ENCODE data around the gene GLCCI1.
"Not testable (repeated sequence)": the region's sequence is repeated elsewhere in the genome, so short reads cannot be mapped to it uniquely, and the experiment has no call there.

GLCCI1 gene

GRCh38 chr7:8094164-8095140, 125.9 kb downstream of the GLCCI1 start:
- H3K4me1 ChIP-seq (ENCODE audit: insufficient read depth, low read length), result peaks cover 8% of the 10 kb centered on the region; the same call in 1 of the 2 replicates
- H3K36me3 ChIP-seq (ENCODE audit: insufficient read depth, low read length), result no peaks in the 10 kb centered on the region
- H3K9me3 ChIP-seq (ENCODE audit: control insufficient read depth, insufficient read depth, low read length), result no peaks in the 10 kb centered on the region; the same call in 1 of the 2 replicates
- H3K9ac ChIP-seq (ENCODE audit: low read depth, low read length), result no peak overlapping the region

- not testable (repeated sequence) for H3K9me3 ChIP-seq (ENCODE audit: control insufficient read depth, insufficient read depth, low read length); H3K9ac ChIP-seq (ENCODE audit: low read depth, low read length); H3K4me1 ChIP-seq (ENCODE audit: insufficient read depth, low read length); H3K36me3 ChIP-seq (ENCODE audit: insufficient read depth, low read length)
Measured at GRCh38 chr7:8101292-8101691, 132.7 kb downstream of the GLCCI1 start.

GRCh38 chr7:8103282-8103681, 134.7 kb downstream of the GLCCI1 start:
- H3K36me3 ChIP-seq (ENCODE audit: insufficient read depth, low read length), result no peaks in the 10 kb centered on the region
- H3K9me3 ChIP-seq (ENCODE audit: control insufficient read depth, insufficient read depth, low read length), result no peaks in the 10 kb centered on the region
- no peak overlapping the region for H3K9ac ChIP-seq (ENCODE audit: low read depth, low read length)
- no peaks in the 10 kb centered on the region for H3K4me1 ChIP-seq (ENCODE audit: insufficient read depth, low read length)

GRCh38 chr7:8105449-8106095, 137.0 kb downstream of the GLCCI1 start:
- no peaks in the 10 kb centered on the region for H3K9me3 ChIP-seq (ENCODE audit: control insufficient read depth, insufficient read depth, low read length)
- H3K36me3 ChIP-seq (ENCODE audit: insufficient read depth, low read length), result no peaks in the 10 kb centered on the region
- H3K4me1 ChIP-seq (ENCODE audit: insufficient read depth, low read length), result peaks cover 7% of the 10 kb centered on the region; the same call in 1 of the 2 replicates
- no peak overlapping the region for H3K9ac ChIP-seq (ENCODE audit: low read depth, low read length)

- H3K9me3 ChIP-seq (ENCODE audit: control insufficient read depth, insufficient read depth, low read length), result no peaks in the 10 kb centered on the region; the same call in 1 of the 2 replicates
- H3K36me3 ChIP-seq (ENCODE audit: insufficient read depth, low read length), result no peaks in the 10 kb centered on the region
- H3K9ac ChIP-seq (ENCODE audit: low read depth, low read length), result no peak overlapping the region
- H3K4me1 ChIP-seq (ENCODE audit: insufficient read depth, low read length), result peaks cover 21% of the 10 kb centered on the region
Measured at GRCh38 chr7:8109196-8110022, 140.8 kb downstream of the GLCCI1 start.

GRCh38 chr7:8111282-8111960, 142.8 kb downstream of the GLCCI1 start:
- Histone ChIP-seq H3K4me1 (ENCODE audit: insufficient read depth, low read length) (peaks cover 21% of the 10 kb centered on the region), H3K9me3 (ENCODE audit: control insufficient read depth, insufficient read depth, low read length) (no peaks in the 10 kb centered on the region; the same call in 1 of the 2 replicates), H3K36me3 (ENCODE audit: insufficient read depth, low read length) (peaks cover 5% of the 10 kb centered on the region; the same call in 1 of the 2 replicates), H3K9ac (ENCODE audit: low read depth, low read length) (no peak overlapping the region)

- no peak overlapping the region for H3K9ac ChIP-seq (ENCODE audit: low read depth, low read length)
- no peaks in the 10 kb centered on the region; the same call in 1 of the 2 replicates for H3K9me3 ChIP-seq (ENCODE audit: control insufficient read depth, insufficient read depth, low read length)
- peaks cover 5% of the 10 kb centered on the region; the same call in 1 of the 2 replicates for H3K36me3 ChIP-seq (ENCODE audit: insufficient read depth, low read length)
- peaks cover 21% of the 10 kb centered on the region for H3K4me1 ChIP-seq (ENCODE audit: insufficient read depth, low read length)
Measured at GRCh38 chr7:8112685-8113084, 144.1 kb downstream of the GLCCI1 start.

- Histone ChIP-seq H3K9me3 (ENCODE audit: control insufficient read depth, insufficient read depth, low read length) (no peaks in the 10 kb centered on the region; the same call in 1 of the 2 replicates), H3K36me3 (ENCODE audit: insufficient read depth, low read length) (peaks cover 5% of the 10 kb centered on the region; the same call in 1 of the 2 replicates), H3K4me1 (ENCODE audit: insufficient read depth, low read length) (peaks cover 21% of the 10 kb centered on the region), H3K9ac (ENCODE audit: low read depth, low read length) (no peak overlapping the region)
Measured at GRCh38 chr7:8113184-8113583, 144.6 kb downstream of the GLCCI1 start.

- peaks cover 19% of the 10 kb centered on the region for H3K4me1 ChIP-seq (ENCODE audit: insufficient read depth, low read length)
- no peak overlapping the region for H3K9ac ChIP-seq (ENCODE audit: low read depth, low read length)
- H3K36me3 ChIP-seq (ENCODE audit: insufficient read depth, low read length), result peaks cover 5% of the 10 kb centered on the region; the same call in 1 of the 2 replicates
- H3K9me3 ChIP-seq (ENCODE audit: control insufficient read depth, insufficient read depth, low read length), result no peaks in the 10 kb centered on the region; the same call in 1 of the 2 replicates
Measured at GRCh38 chr7:8114175-8114574, 145.6 kb downstream of the GLCCI1 start.

GRCh38 chr7:8115547-8116402, 147.2 kb downstream of the GLCCI1 start:
- peaks cover 5% of the 10 kb centered on the region; the same call in 1 of the 2 replicates for H3K36me3 ChIP-seq (ENCODE audit: insufficient read depth, low read length)
- no peak overlapping the region for H3K9ac ChIP-seq (ENCODE audit: low read depth, low read length)
- H3K9me3 ChIP-seq (ENCODE audit: control insufficient read depth, insufficient read depth, low read length), result no peaks in the 10 kb centered on the region; the same call in 1 of the 2 replicates
- H3K4me1 ChIP-seq (ENCODE audit: insufficient read depth, low read length), result peaks cover 12% of the 10 kb centered on the region

GRCh38 chr7:8117195-8117594, 148.6 kb downstream of the GLCCI1 start:
- Histone ChIP-seq H3K9ac (ENCODE audit: low read depth, low read length) (no peak overlapping the region), H3K36me3 (ENCODE audit: insufficient read depth, low read length) (peaks cover 5% of the 10 kb centered on the region; the same call in 1 of the 2 replicates), H3K9me3 (ENCODE audit: control insufficient read depth, insufficient read depth, low read length) (no peaks in the 10 kb centered on the region; the same call in 1 of the 2 replicates), H3K4me1 (ENCODE audit: insufficient read depth, low read length) (no peaks in the 10 kb centered on the region)

- Histone ChIP-seq H3K9ac (ENCODE audit: low read depth, low read length) (no peak overlapping the region), H3K36me3 (ENCODE audit: insufficient read depth, low read length) (peaks cover 5% of the 10 kb centered on the region; the same call in 1 of the 2 replicates), H3K9me3 (ENCODE audit: control insufficient read depth, insufficient read depth, low read length) (no peaks in the 10 kb centered on the region), H3K4me1 (ENCODE audit: insufficient read depth, low read length) (no peaks in the 10 kb centered on the region)
Measured at GRCh38 chr7:8119262-8119661, 150.7 kb downstream of the GLCCI1 start.

Measured in ES-I3 (cell line).